SW 1271 (cell line): ENCODE measurements around the gene ARID3C.

ENCODE experiments used
- DNase-seq, 2 experiments: peaks; one replicate each; lab custom pipeline; 2025; lab: John Stamatoyannopoulos, UW

Gene ARID3C

GRCh38 chr9:34594177-34594576 is 34.7 kb downstream of the ARID3C start:
- DNase-seq: no peak

GRCh38 chr9:34592895-34593601 is 35.8 kb downstream of the ARID3C start:
- no peak for DNase-seq

GRCh38 chr9:34591917-34592866 is 36.7 kb downstream of the ARID3C start:
- DNase-seq: no peak

- peak in 1 of 2 experiments; percentile 56 for DNase-seq
Observed at GRCh38 chr9:34591248-34591916, 37.5 kb downstream of the ARID3C start.

GRCh38 chr9:34590381-34591247 is 38.3 kb downstream of the ARID3C start:
- DNase-seq: no peak

- DNase-seq: no peak
Observed at GRCh38 chr9:34589636-34590380, 39.1 kb downstream of the ARID3C start, which contains the start of gene CNTFR. Gene CNTFR (minus strand): TSS chr9:34589724. CDS start chr9:34568981, 20,743 bp downstream.

- no peak for DNase-seq
Observed at GRCh38 chr9:34588671-34589635, 39.9 kb downstream of the ARID3C start.

- DNase-seq: no peak
Observed at GRCh38 chr9:34587271-34587670, 41.6 kb downstream of the ARID3C start.

GRCh38 chr9:34585946-34586669 is 42.8 kb downstream of the ARID3C start:
- DNase-seq: no peak

GRCh38 chr9:34584970-34585369 is 43.9 kb downstream of the ARID3C start:
- DNase-seq: no peak

GRCh38 chr9:34582787-34583186 is 46.1 kb downstream of the ARID3C start:
- no peak for DNase-seq

GRCh38 chr9:34581318-34581717 is 47.5 kb downstream of the ARID3C start:
- DNase-seq: no peak

GRCh38 chr9:34580358-34580757 is 48.5 kb downstream of the ARID3C start:
- no peak for DNase-seq

- no peak for DNase-seq
Observed at GRCh38 chr9:34579808-34580163, 49.1 kb downstream of the ARID3C start.

GRCh38 chr9:34579104-34579807 is 49.6 kb downstream of the ARID3C start:
- no peak for DNase-seq

GRCh38 chr9:34578241-34579103 is 50.4 kb downstream of the ARID3C start:
- DNase-seq: no peak
